ENCODE measurements around the gene HERC5. TPM values are rescaled to one million over a fixed set of nuclear protein-coding genes. Genes with fewer than 3 reads are reported as not detected.
"Not testable (repeated sequence)": the region's sequence is repeated elsewhere in the genome, so short reads cannot be mapped to it uniquely, and the experiment has no call there.

The HERC5 gene
- polyA plus RNA-seq, 1 experiment, result 0.06 TPM

GRCh38 chr4:88446124-88446523 lies 10.8 kb upstream of the HERC5 start:
- H3K4me3 ChIP-seq (ENCODE audit: low read depth, low read length), result no peak overlapping the region
- TF ChIP-seq CTCF (IDR thresholded peaks at IDR 0.05; ENCODE audit: low read depth, low read length), result no peak
- H3K27ac ChIP-seq (ENCODE audit: low read depth, low read length), result no peak overlapping the region
- POLR2A ChIA-PET, result no interaction called here
- H3K27me3 ChIP-seq (ENCODE audit: control insufficient read depth, insufficient read depth, low read length), result no peaks in the 10 kb centered on the region
- DNase-seq (ENCODE audit: low read depth, low spot score), result no peak
- CTCF ChIA-PET, result interaction anchor here (1.2 kb wide), 1 partner anchor 69 kb away, joined by 3 read pairs; no protein-coding TSS in a partner anchor
- no peaks in the 10 kb centered on the region for H3K9me3 ChIP-seq (ENCODE audit: control insufficient read depth, insufficient read depth, low read length)

- Histone ChIP-seq H3K27ac (ENCODE audit: low read depth, low read length) (no peak overlapping the region), H3K4me3 (ENCODE audit: low read depth, low read length) (no peak overlapping the region), H3K9me3 (ENCODE audit: control insufficient read depth, insufficient read depth, low read length) (no peaks in the 10 kb centered on the region), H3K27me3 (ENCODE audit: control insufficient read depth, insufficient read depth, low read length) (no peaks in the 10 kb centered on the region)
- ChIA-PET POLR2A (no interaction called here), CTCF (no interaction called here)
- no peak for TF ChIP-seq CTCF (IDR thresholded peaks at IDR 0.05; ENCODE audit: low read depth, low read length)
- no peak for DNase-seq (ENCODE audit: low read depth, low spot score)
Observed at GRCh38 chr4:88447371-88448095, 9.4 kb upstream of the HERC5 start.

GRCh38 chr4:88448211-88448765 lies 8.6 kb upstream of the HERC5 start:
- CTCF ChIA-PET; H3K4me3 ChIP-seq (ENCODE audit: low read depth, low read length); H3K9me3 ChIP-seq (ENCODE audit: control insufficient read depth, insufficient read depth, low read length); DNase-seq (ENCODE audit: low read depth, low spot score); H3K27me3 ChIP-seq (ENCODE audit: control insufficient read depth, insufficient read depth, low read length); H3K27ac ChIP-seq (ENCODE audit: low read depth, low read length); POLR2A ChIA-PET: not testable (repeated sequence)

GRCh38 chr4:88448889-88449288 lies 8.0 kb upstream of the HERC5 start:
- CTCF ChIA-PET, result no interaction called here
- no peak for DNase-seq (ENCODE audit: low read depth, low spot score)
- peaks cover 3% of the 10 kb centered on the region; the same call in 1 of the 2 replicates for H3K9me3 ChIP-seq (ENCODE audit: control insufficient read depth, insufficient read depth, low read length)
- H3K27ac ChIP-seq (ENCODE audit: low read depth, low read length), result no peak overlapping the region
- no peak overlapping the region for H3K4me3 ChIP-seq (ENCODE audit: low read depth, low read length)
- TF ChIP-seq CTCF (IDR thresholded peaks at IDR 0.05; ENCODE audit: low read depth, low read length), result no peak
- no peaks in the 10 kb centered on the region for H3K27me3 ChIP-seq (ENCODE audit: control insufficient read depth, insufficient read depth, low read length)
- POLR2A ChIA-PET, result no interaction called here

GRCh38 chr4:88449290-88449689 lies 7.6 kb upstream of the HERC5 start:
- Histone ChIP-seq H3K27ac (ENCODE audit: low read depth, low read length) (no peak overlapping the region), H3K27me3 (ENCODE audit: control insufficient read depth, insufficient read depth, low read length) (no peaks in the 10 kb centered on the region), H3K4me3 (ENCODE audit: low read depth, low read length) (no peak overlapping the region), H3K9me3 (ENCODE audit: control insufficient read depth, insufficient read depth, low read length) (peaks cover 3% of the 10 kb centered on the region; the same call in 1 of the 2 replicates)
- ChIA-PET POLR2A (interaction anchor here (0.7 kb wide), 1 partner anchor 71 kb away, joined by 5 read pairs; the partner anchor contains the start of gene HERC6), CTCF (no interaction called here)
- no peak for TF ChIP-seq CTCF (IDR thresholded peaks at IDR 0.05; ENCODE audit: low read depth, low read length)
- DNase-seq (ENCODE audit: low read depth, low spot score), result no peak
